Measurements from ENCODE around the gene ARFRP1.
A peak's percentile ranks its signal among the peaks of the same experiment; 100 is the strongest.

ARFRP1 gene

GRCh38 chr20:63655249-63655648 is 52.5 kb downstream of the ARFRP1 start:
- H3K27ac ChIP-seq (replicated peaks), result no peak overlapping the region
- TF ChIP-seq CTCF (IDR thresholded peaks at IDR 0.05; ENCODE audit: insufficient read depth, low read length), result no peak
- no peak for DNase-seq (ENCODE audit: low read depth in 1 of 2, low spot score in 1 of 2)
- H3K4me3 ChIP-seq (replicated peaks; ENCODE audit: insufficient read depth, low read length), result no peak overlapping the region
- peaks cover 8% of the 10 kb centered on the region for H3K27me3 ChIP-seq (ENCODE audit: insufficient read depth, poor library complexity, severe bottlenecking)

GRCh38 chr20:63653974-63654668 is 53.7 kb downstream of the ARFRP1 start:
- no peak for DNase-seq (ENCODE audit: low read depth in 1 of 2, low spot score in 1 of 2)
- Histone ChIP-seq H3K4me3 (replicated peaks; ENCODE audit: insufficient read depth, low read length) (no peak overlapping the region), H3K27me3 (ENCODE audit: insufficient read depth, poor library complexity, severe bottlenecking) (peaks cover 8% of the 10 kb centered on the region), H3K27ac (replicated peaks) (no peak overlapping the region)
- TF ChIP-seq CTCF (IDR thresholded peaks at IDR 0.05; ENCODE audit: insufficient read depth, low read length), result no peak

DNA sequence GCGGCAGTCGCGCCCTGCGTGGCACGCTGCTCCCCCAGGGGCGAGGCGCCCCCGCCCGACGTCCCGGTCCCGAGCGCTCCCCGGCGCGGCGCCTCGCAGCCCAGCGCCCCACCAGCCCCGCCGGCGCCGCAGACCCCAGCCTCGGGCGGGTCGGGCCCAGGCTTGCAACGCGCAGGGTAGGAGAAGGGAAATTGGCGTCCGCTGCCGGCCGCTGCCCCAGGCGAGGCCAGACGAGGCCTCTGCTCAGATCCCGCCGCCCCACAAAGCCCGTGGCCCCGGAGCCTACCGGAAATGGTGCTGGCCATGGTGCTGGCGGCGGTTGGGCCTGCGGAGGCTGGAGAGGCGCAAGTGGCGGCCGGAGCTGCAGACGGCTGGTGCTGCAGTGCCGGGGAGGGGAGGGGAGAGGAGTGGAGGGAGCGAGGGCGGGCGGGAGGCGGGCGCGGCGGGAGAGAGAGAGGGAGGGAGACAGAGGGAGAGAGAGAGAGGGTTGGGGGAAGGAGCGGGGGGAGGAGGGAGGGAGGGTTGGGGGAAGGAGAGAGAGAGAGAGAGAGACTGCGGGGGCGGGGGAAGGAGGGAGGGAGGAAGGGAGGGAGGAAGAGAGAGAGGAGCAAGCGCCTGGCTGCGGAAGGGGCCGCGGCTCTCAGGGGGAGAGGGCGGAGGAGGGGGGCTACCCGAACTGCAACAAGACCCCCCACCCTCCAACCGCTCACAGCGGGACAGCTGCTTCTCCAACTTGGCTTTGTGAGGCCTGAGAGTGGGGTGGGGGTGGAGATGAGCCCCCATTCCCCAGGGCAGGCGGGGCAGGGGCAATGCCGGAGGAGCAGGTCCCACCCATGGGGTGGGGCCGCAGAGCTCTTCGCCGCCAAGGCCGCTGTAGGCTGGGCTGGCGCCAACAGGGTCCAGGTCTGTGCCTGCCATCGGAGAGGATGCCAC is 54.5 kb downstream of the ARFRP1 start, which contains the start of gene STMN3:
Gene STMN3 (minus strand): TSS at position 384 of the 933 bp plus-strand sequence. CDS start 79 bp downstream, at position 305.
- peak; percentile 83 to 91 for DNase-seq (ENCODE audit: low read depth in 1 of 2, low spot score in 1 of 2)
- peaks cover 8% of the 10 kb centered on the region for H3K27me3 ChIP-seq (ENCODE audit: insufficient read depth, poor library complexity, severe bottlenecking)
- peak within 1 kb of the TSS; percentile 16; the same call in 1 of the 2 replicates for H3K4me3 ChIP-seq (replicated peaks; ENCODE audit: insufficient read depth, low read length)
- H3K27ac ChIP-seq (replicated peaks), result no peak within 1 kb of the TSS
- TF ChIP-seq SPI1 (IDR thresholded peaks at IDR 0.05; ENCODE audit: borderline replicate concordance, low read depth) (no peak), POLR2AphosphoS5 (IDR thresholded peaks at IDR 0.05; ENCODE audit: low read depth) (peak; percentile 40; the same call in 1 of the 2 replicates), GABPA (IDR thresholded peaks at IDR 0.05; ENCODE audit: low read depth) (0 out of 2 replicates have a peak, but pooled peaks have one; percentile 40), REST (IDR thresholded peaks at IDR 0.05; ENCODE audit: insufficient replicate concordance, low read depth) (peak; percentile 96)

GRCh38 chr20:63652192-63652980 is 55.4 kb downstream of the ARFRP1 start:
- H3K27ac ChIP-seq (replicated peaks), result no peak overlapping the region
- DNase-seq (ENCODE audit: low read depth in 1 of 2, low spot score in 1 of 2), result no peak
- peaks cover 8% of the 10 kb centered on the region for H3K27me3 ChIP-seq (ENCODE audit: insufficient read depth, poor library complexity, severe bottlenecking)

More at GRCh38 chr20:63652192-63652980, 55.4 kb downstream of the ARFRP1 start:
- no peak overlapping the region for H3K4me3 ChIP-seq (replicated peaks; ENCODE audit: insufficient read depth, low read length)
- TF ChIP-seq POLR2AphosphoS5 (IDR thresholded peaks at IDR 0.05; ENCODE audit: low read depth) (no peak), GABPA (IDR thresholded peaks at IDR 0.05; ENCODE audit: low read depth) (no peak), CTCF (IDR thresholded peaks at IDR 0.05; ENCODE audit: insufficient read depth, low read length) (no peak), REST (IDR thresholded peaks at IDR 0.05; ENCODE audit: insufficient replicate concordance, low read depth) (no peak), SPI1 (IDR thresholded peaks at IDR 0.05; ENCODE audit: borderline replicate concordance, low read depth) (no peak)

All from HL-60 (cell line).